LNCAP (cell line): Measurements from ENCODE around the gene ANG.

Source experiments
- TF ChIP-seq, protein P1 (sequence below): fragments of 450-650 bp; IDR thresholded peaks from 2 replicates; pipeline ENCODE4 v1.5.1; 2017; ENCODE audit warnings: mild to moderate bottlenecking

Gene ANG

DNA sequence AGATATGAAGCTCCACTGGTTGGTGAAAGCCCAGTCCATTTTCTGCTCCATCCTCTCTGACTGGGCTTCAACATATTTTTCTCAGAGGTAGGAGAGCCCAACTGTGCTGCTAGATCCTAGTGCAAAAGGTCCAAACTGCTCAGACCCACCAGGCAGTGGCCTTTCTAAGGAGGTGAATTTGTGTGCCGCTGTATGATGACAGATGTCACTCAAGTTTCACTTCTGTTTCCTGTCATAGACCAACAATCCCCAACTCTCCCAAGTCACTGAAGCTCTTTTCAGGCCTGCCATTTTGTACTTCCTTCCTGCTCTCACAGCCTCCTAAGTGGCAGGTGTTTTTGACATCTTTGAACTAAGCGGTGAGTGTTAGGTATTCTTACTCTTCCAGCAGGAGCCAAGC is 20.6 kb upstream of the ANG start:
- TF ChIP-seq, protein P1, sequence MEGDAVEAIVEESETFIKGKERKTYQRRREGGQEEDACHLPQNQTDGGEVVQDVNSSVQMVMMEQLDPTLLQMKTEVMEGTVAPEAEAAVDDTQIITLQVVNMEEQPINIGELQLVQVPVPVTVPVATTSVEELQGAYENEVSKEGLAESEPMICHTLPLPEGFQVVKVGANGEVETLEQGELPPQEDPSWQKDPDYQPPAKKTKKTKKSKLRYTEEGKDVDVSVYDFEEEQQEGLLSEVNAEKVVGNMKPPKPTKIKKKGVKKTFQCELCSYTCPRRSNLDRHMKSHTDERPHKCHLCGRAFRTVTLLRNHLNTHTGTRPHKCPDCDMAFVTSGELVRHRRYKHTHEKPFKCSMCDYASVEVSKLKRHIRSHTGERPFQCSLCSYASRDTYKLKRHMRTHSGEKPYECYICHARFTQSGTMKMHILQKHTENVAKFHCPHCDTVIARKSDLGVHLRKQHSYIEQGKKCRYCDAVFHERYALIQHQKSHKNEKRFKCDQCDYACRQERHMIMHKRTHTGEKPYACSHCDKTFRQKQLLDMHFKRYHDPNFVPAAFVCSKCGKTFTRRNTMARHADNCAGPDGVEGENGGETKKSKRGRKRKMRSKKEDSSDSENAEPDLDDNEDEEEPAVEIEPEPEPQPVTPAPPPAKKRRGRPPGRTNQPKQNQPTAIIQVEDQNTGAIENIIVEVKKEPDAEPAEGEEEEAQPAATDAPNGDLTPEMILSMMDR: no peak

DNA sequence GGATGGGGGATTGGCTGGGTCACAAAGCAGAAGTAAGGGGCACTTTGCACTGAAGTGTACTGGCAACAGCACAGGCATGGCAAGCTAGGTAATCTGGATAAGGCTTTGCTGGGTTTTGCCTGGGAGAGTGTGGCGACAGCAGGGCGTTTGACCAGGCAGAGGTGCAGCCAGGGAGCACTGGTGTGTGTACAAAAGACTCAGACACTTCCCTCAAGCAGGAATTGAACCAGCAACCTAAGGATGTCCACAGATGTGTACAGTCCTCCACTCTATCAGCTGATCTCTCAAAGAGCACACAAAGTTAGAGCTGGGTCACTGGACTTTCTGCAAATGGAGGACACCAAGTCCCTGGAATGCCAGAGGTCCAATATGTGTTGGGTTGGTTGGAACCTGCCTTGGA is 19.6 kb upstream of the ANG start:
- TF ChIP-seq, protein P1: no peak

DNA sequence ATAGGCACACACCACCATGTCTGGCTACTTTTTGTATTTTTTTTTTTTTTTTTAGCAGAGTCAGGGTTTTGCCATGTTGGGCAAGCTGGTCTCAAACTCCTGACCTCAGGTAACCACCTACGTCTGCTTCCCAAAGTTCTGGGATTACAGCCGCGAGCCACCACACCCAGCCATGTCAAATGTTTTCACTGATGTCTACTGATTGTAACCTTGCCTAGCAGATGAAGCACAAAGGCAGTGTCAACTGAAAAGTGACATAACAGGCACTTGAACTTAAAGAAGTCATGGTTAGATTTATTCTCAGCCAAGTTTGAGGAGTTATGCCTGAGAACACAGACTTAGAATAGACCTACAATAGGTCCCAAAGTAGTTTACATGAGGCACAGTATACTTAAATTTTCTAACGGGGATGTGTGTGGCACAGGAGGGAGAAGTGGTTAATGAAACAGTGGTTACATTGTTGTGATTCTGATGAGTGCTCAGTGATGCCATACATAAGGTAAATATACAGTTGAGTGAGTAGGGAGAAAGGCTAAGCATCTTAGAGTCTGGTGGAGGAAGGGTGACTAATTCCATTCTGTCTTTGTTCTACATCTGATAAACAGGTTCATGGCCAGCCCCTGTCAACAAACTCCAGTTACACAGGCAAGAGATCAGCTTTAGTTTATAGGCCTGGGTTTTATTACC is 16.8 kb upstream of the ANG start:
- TF ChIP-seq, protein P1: no peak

DNA sequence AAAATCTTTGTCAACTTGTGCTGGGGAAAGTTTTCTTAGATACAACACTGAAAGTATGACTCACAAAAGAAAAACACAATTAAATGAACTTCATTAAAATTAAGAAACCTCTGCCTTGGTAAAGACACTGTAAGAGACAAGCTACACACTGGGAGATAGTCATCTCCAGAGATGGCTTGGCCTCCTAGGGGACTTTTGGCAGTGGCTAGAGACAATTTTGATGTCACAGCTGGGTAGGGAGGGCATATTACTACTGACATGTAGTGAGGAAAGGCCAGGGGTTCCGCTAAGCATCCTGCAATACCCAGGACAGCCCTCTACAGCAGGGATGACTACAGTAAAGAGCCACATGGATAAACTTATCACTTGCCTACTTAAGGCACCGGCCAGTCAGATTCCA is 12.9 kb upstream of the ANG start:
- TF ChIP-seq, protein P1: no peak

DNA sequence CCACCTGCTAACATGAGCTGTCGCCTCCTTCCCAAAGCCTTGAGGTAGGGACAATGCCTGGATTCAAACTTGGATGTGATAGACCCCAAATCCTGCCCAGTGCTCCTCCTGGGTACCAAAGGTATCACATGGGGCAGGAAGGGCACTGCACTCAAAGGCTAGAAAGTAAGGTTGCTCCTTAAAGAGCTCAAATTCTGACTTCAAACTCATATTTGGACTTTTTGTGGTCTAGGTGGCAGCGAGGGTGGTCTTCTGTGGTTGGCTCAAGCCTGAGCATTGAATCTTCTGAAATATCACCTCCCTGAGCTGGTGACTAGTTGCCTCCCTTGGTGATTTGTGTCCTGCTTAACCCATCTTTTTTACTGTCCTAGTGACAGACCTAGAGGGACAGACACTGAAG is 12.5 kb upstream of the ANG start:
- TF ChIP-seq, protein P1: no peak

DNA sequence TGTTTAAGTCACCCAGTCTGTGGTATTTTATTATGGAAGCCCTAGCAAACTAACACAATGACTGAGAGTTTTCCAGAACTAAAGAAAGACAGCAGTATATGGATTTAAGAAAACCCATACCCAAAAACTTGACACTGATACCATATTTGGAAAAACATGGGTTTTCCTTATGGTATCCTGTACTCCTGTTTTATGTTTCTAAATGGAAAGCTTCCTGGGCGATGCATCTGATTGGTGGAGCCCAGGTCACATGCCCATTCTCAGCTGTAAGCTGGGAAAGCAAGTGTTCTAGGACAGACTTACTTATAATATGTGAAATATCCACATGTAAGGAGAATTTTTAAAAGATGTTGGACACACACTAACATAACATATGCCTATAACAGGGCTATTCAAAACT is 8.7 kb upstream of the ANG start:
- TF ChIP-seq, protein P1: no peak

DNA sequence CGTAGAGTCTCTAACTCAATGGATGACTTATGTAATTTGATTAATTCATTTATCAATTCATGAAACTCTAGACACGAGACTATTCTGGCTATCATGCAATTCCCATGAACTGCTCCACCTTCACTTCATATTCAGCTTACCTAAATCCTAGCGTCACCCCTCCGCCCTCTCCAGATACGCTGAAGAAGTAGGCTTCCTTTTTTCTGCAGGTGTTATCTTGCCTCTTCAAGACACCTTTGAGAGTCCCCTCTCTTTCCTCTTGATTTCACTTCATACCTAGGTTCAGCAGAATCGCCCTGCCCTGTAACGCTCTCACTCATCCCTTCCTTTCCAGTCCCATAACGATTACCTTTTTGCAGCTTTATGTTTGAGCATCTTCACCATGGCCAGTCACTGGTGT is 8.2 kb upstream of the ANG start:
- TF ChIP-seq, protein P1: no peak

DNA sequence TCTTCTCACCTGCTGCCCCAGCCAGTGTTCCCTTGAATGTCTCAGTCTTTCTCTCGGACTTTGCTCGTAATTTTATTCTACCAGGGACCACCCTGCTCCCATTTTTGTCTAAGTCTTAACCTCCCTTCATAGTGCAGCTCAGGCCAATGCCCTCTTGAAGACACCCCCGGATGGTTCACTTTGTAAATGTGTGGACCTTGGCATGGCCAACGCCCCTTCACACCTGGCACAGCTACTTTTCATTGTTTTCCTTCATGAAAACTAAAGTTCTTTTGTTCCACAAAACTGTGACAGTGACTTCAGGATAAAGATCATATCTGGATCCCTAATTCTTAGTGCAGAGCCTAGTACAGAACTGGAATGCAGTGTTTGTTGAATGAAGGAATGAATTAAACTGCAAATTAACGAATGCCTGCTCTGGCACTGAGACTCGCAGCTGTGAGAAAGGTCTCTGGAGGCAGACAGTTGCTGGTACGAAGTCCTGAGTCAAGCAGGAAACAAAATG is 7.7 kb upstream of the ANG start:
- TF ChIP-seq, protein P1: no peak
